RPMI7951 (cell line): ENCODE results near the gene RYR1. TPM values are rescaled to one million over a fixed set of nuclear protein-coding genes. Genes with fewer than 3 reads are reported as not detected.

Experiments
- total RNA-seq: library from RNA; depleted of rRNA; stranded (reverse); fragments of >200 nt; shearing (Covaris generic); gene quantifications from 2 replicates; pipeline ENCODE4 v1.2.3, GENCODE V29; 2014; rRNA removed

The RYR1 gene
- total RNA-seq, 1 experiment from 2014 or later, result not detected

Other genes starting within 250 kb of the RYR1 start
- 1.7 and 3.0 TPM in 2 replicates for gene DPF1, start 209.5 kb upstream of the RYR1 start, total RNA-seq
- not detected in 2 replicates for gene PPP1R14A, start 177.3 kb upstream of the RYR1 start, total RNA-seq
- gene SPINT2, start 169.1 kb upstream of the RYR1 start, total RNA-seq, result 0.48 TPM in 1 of 2 replicates, not detected in the other
- gene C19orf33, start 129.4 kb upstream of the RYR1 start, total RNA-seq, result not detected in 2 replicates
- gene YIF1B, start 117.7 kb upstream of the RYR1 start, total RNA-seq, result 80.1 and 106 TPM in 2 replicates
- 0.12 and 0.29 TPM in 2 replicates for gene KCNK6, start 113.8 kb upstream of the RYR1 start, total RNA-seq
- 0.10 TPM in 1 of 2 replicates, not detected in the other for gene CATSPERG, start 97.9 kb upstream of the RYR1 start, total RNA-seq
- gene PSMD8, start 59.1 kb upstream of the RYR1 start, total RNA-seq, result 478 and 533 TPM in 2 replicates
- gene GGN, start 45.7 kb upstream of the RYR1 start, total RNA-seq, result 0.36 TPM in 1 of 2 replicates, not detected in the other
- 0.72 and 0.78 TPM in 2 replicates for gene SPRED3, start 45.0 kb upstream of the RYR1 start, total RNA-seq
- 8.7 and 14.6 TPM in 2 replicates for gene FAM98C, start 30.6 kb upstream of the RYR1 start, total RNA-seq
- gene RASGRP4, start 7.5 kb upstream of the RYR1 start, total RNA-seq, result not detected in 2 replicates
- 0.39 TPM in 1 of 2 replicates, not detected in the other for gene MAP4K1, start 184.3 kb downstream of the RYR1 start, total RNA-seq
- gene EIF3K, start 185.5 kb downstream of the RYR1 start, total RNA-seq, result 689 and 728 TPM in 2 replicates
- 306 and 358 TPM in 2 replicates for gene ACTN4, start 214.0 kb downstream of the RYR1 start, total RNA-seq